IMR-90 (cell line): Measurements from ENCODE around the gene VPS33B. TPM values are rescaled to one million over a fixed set of nuclear protein-coding genes. Genes with fewer than 3 reads are reported as not detected.

Experiments
- ATAC-seq: fragments of 200-7000 bp; cut with Tn5 transposase; 2 replicates; pipeline ENCODE4 v1.9.1; 2020; ENCODE audit warnings: low read depth, mild to moderate bottlenecking, moderate library complexity
- BruUV-seq: library from RNA; stranded (reverse); fragments of 400-500 nt; replicated peaks from 2 replicates; lab custom pipeline; 2021; lab: Mats Ljungman, UMichigan
- CTCF ChIA-PET: fragments of 300-600 bp; formaldehyde crosslinking; extraction: SDS; loops from one replicate; lab custom pipeline; 2021; ENCODE audit warnings: antibody characterized with exemption; lab: Yijun Ruan, JAX
- POLR2A ChIA-PET: fragments of 300-600 bp; sonication (Branson Sonifier 250); formaldehyde crosslinking; loops from one replicate; lab custom pipeline; 2022; ENCODE audit warnings: antibody characterized with exemption; ENCODE audit not compliant: unreplicated experiment; lab: Charles Lee
- DNase-seq: peaks from one replicate; pipeline ENCODE4 v3.0.0; 2013
- H2AFZ ChIP-seq: replicated peaks from 2 replicates; pipeline ENCODE3; 2013; ENCODE audit warnings: low read length, mild to moderate bottlenecking; ENCODE audit not compliant: poor library complexity
- H2AK5ac ChIP-seq: 2 replicates; pipeline ENCODE4 v1.6.1; 2013; ENCODE audit warnings: low read depth, low read length, inconsistent platforms
- H2AK9ac ChIP-seq: replicated peaks from 2 replicates; pipeline ENCODE3; 2013; ENCODE audit warnings: mild to moderate bottlenecking, low read depth, low read length, moderate library complexity; ENCODE audit not compliant: poor library complexity
- H2BK120ac ChIP-seq: 2 replicates; pipeline ENCODE4 v1.6.1; 2013; ENCODE audit warnings: low read depth, low read length, inconsistent platforms
- H2BK15ac ChIP-seq: 3 replicates; pipeline ENCODE4 v1.6.1; 2013; ENCODE audit warnings: low read depth, low read length, inconsistent platforms
- H2BK20ac ChIP-seq: 2 replicates; pipeline ENCODE4 v1.6.1; 2013; ENCODE audit warnings: low read depth, mild to moderate bottlenecking, inconsistent platforms, low read length, moderate library complexity
- H2BK5ac ChIP-seq: 2 replicates; pipeline ENCODE4 v1.6.1; 2013; ENCODE audit warnings: mild to moderate bottlenecking, low read depth, low read length, inconsistent platforms; ENCODE audit not compliant: poor library complexity, severe bottlenecking
- H3K14ac ChIP-seq: replicated peaks from 2 replicates; pipeline ENCODE4 v1.6.1; 2013; ENCODE audit warnings: low read depth, low read length, inconsistent platforms
- H3K18ac ChIP-seq: 2 replicates; pipeline ENCODE4 v1.6.1; 2013; ENCODE audit warnings: low read depth, low read length, control low read depth
- H3K23ac ChIP-seq: 2 replicates; pipeline ENCODE4 v1.6.1; 2013; ENCODE audit warnings: low read depth, low read length, inconsistent platforms
- H3K27ac ChIP-seq: 2 replicates; pipeline ENCODE4 v1.5.1; 2013; ENCODE audit warnings: mild to moderate bottlenecking, control low read depth, low read length; ENCODE audit not compliant: insufficient read depth
- H3K27me3 ChIP-seq: 2 replicates; pipeline ENCODE4 v1.6.1; 2013; ENCODE audit warnings: low read length; ENCODE audit not compliant: control insufficient read depth, insufficient read depth
- H3K36me3 ChIP-seq: 2 replicates; pipeline ENCODE4 v1.6.1; 2013; ENCODE audit warnings: low read length, mixed read lengths; ENCODE audit not compliant: control insufficient read depth, insufficient read depth
- H3K4ac ChIP-seq: 2 replicates; pipeline ENCODE4 v1.6.1; 2013; ENCODE audit warnings: low read depth, low read length, inconsistent platforms
- H3K4me1 ChIP-seq: 2 replicates; pipeline ENCODE4 v1.6.1; 2013; ENCODE audit warnings: low read length, mixed read lengths; ENCODE audit not compliant: control insufficient read depth, insufficient read depth
- H3K4me2 ChIP-seq: 2 replicates; pipeline ENCODE4 v1.6.1; 2013; ENCODE audit warnings: low read depth, mild to moderate bottlenecking, control low read depth, low read length, moderate library complexity
- H3K4me3 ChIP-seq: 2 replicates; pipeline ENCODE4 v1.5.1; 2013; ENCODE audit warnings: low read depth, mild to moderate bottlenecking, control low read depth, low read length, moderate library complexity; ENCODE audit not compliant: insufficient read depth
- H3K56ac ChIP-seq: 2 replicates; pipeline ENCODE4 v1.6.1; 2013; ENCODE audit warnings: low read length, inconsistent platforms; ENCODE audit not compliant: insufficient read depth; ENCODE audit errors: extremely low read depth
- H3K79me1 ChIP-seq, 2 experiments: 2 replicates each; pipeline ENCODE4 v1.6.1; 2013; ENCODE audit warnings: low read length in 2 of 2, inconsistent platforms in 1 of 2, low read depth in 1 of 2
- H3K9ac ChIP-seq: 2 replicates; pipeline ENCODE4 v1.6.1; 2013; ENCODE audit warnings: low read depth, low read length, control low read depth
- H3K9me1 ChIP-seq: 2 replicates; pipeline ENCODE4 v1.6.1; 2013; ENCODE audit warnings: low read length, inconsistent platforms; ENCODE audit not compliant: insufficient read depth
- H3K9me3 ChIP-seq: 2 replicates; pipeline ENCODE4 v1.6.1; 2013; ENCODE audit warnings: low read length; ENCODE audit not compliant: control insufficient read depth, insufficient read depth
- H4K20me1 ChIP-seq: 2 replicates; pipeline ENCODE4 v1.6.1; 2013; ENCODE audit warnings: low read length, inconsistent platforms; ENCODE audit not compliant: insufficient read depth
- H4K5ac ChIP-seq: 2 replicates; pipeline ENCODE4 v1.6.1; 2013; ENCODE audit warnings: mild to moderate bottlenecking, low read depth, low read length, control low read depth
- H4K8ac ChIP-seq, 2 experiments: 2 replicates each; pipeline ENCODE4 v1.6.1; 2013; ENCODE audit warnings: low read depth in 2 of 2, low read length in 2 of 2, control low read depth in 1 of 2, inconsistent platforms in 1 of 2
- H4K91ac ChIP-seq: 2 replicates; pipeline ENCODE4 v1.6.1; 2013; ENCODE audit warnings: low read depth, low read length, inconsistent platforms; ENCODE audit not compliant: insufficient read depth
- CEBPB ChIP-seq: IDR thresholded peaks from 2 replicates; pipeline ENCODE4 v1.6.1; 2012; ENCODE audit warnings: low read depth, low read length, improper control_type of control experiment
- CHD1 ChIP-seq: IDR thresholded peaks from 2 replicates; pipeline ENCODE4 v1.6.1; 2012; ENCODE audit warnings: low read depth, low read length, improper control_type of control experiment
- CTCF ChIP-seq: conservative IDR thresholded peaks from 2 replicates; pipeline ENCODE4 v1.5.1; 2012; ENCODE audit warnings: mild to moderate bottlenecking, low read depth, low read length, improper control_type of control experiment
- ELK1 ChIP-seq: fragments of 150-350 bp; IDR thresholded peaks from 2 replicates; pipeline ENCODE4 v1.6.1; 2016; ENCODE audit warnings: low read depth, mild to moderate bottlenecking, low read length, moderate library complexity, borderline replicate concordance
- FOS ChIP-seq: fragments of 150-350 bp; IDR thresholded peaks from 2 replicates; pipeline ENCODE4 v1.6.1; 2016; ENCODE audit warnings: low read depth, low read length
- MAFK ChIP-seq: IDR thresholded peaks from 2 replicates; pipeline ENCODE4 v1.6.1; 2012; ENCODE audit warnings: low read depth, low read length, improper control_type of control experiment
- MAZ ChIP-seq: IDR thresholded peaks from 2 replicates; pipeline ENCODE4 v1.6.1; 2012; ENCODE audit warnings: low read depth, mild to moderate bottlenecking, low read length, improper control_type of control experiment, moderate library complexity, borderline replicate concordance
- NFE2L2 ChIP-seq: fragments of 150-350 bp; IDR thresholded peaks from 2 replicates; pipeline ENCODE4 v1.6.1; 2016; ENCODE audit warnings: low read depth, mild to moderate bottlenecking, low read length
- POLR2A ChIP-seq: IDR thresholded peaks from 2 replicates; pipeline ENCODE4 v1.6.1; 2012; ENCODE audit warnings: mild to moderate bottlenecking, low read depth, low read length
- RAD21 ChIP-seq: IDR thresholded peaks from 2 replicates; pipeline ENCODE4 v1.6.1; 2012; ENCODE audit warnings: low read length, improper control_type of control experiment
- RCOR1 ChIP-seq: IDR thresholded peaks from 2 replicates; pipeline ENCODE4 v1.6.1; 2012; ENCODE audit warnings: mild to moderate bottlenecking, low read length, improper control_type of control experiment; ENCODE audit not compliant: insufficient replicate concordance
- RFX5 ChIP-seq: IDR thresholded peaks from 2 replicates; pipeline ENCODE4 v1.8.0; 2012; ENCODE audit warnings: low read depth, mild to moderate bottlenecking, low read length, moderate library complexity
- USF2 ChIP-seq: fragments of 150-350 bp; IDR thresholded peaks from 2 replicates; pipeline ENCODE4 v1.6.1; 2017; ENCODE audit warnings: mild to moderate bottlenecking, antibody characterized with exemption, low read length, low read depth
- WGBS, 2 experiments: methylation state at CpG; one replicate each; pipeline versions ENCODE4 v1.1.5 to v1.1.7; 2013; ENCODE audit warnings: missing lambda C conversion rate in 2 of 2; ENCODE audit not compliant: insufficient read length in 1 of 2; ENCODE audit errors: extremely low coverage in 2 of 2; 5-methylcytosine and 5-hydroxymethylcytosine counted together
- dilution Hi-C: fragments of 300-500 bp; cut with HindIII; formaldehyde crosslinking; loops from one replicate; pipeline ENCODE4 v1.14.3; 2018; ENCODE audit warnings: low sequenced_read_pairs; ENCODE audit not compliant: unreplicated experiment
- in situ Hi-C: fragments of 300-500 bp; cut with MboI; formaldehyde crosslinking; loops from 3 replicates; pipeline ENCODE4 v1.14.3; 2019; ENCODE audit warnings: low sequenced_read_pairs, inconsistent platforms, mixed read lengths
- intact Hi-C: fragments of 100-400 bp; cut with micrococcal nuclease; formaldehyde crosslinking; loops from 2 replicates; pipeline ENCODE4 v1.10.0; 2022
- polyA plus RNA-seq, 3 experiments: library from polyadenylated mRNA; depleted of rRNA; stranded (reverse); fragments of >200 nt; gene quantifications; 2 replicates each; pipeline ENCODE4 v1.2.3, GENCODE V29; 2012; ENCODE audit warnings: low replicate concordance in 1 of 3
- total RNA-seq: library from RNA; depleted of rRNA; stranded (reverse); fragments of >200 nt; gene quantifications from 2 replicates; pipeline ENCODE4 v1.2.3, GENCODE V29; 2012

Gene VPS33B
- total and polyA plus RNA-seq, 2 of the 4 experiments (the other 2 are of a cell fraction), result 9.0 to 11.3 TPM

- H3K9me1 ChIP-seq, result no peaks in the 10 kb centered on the region
- H3K4me3 ChIP-seq, result peak overlapping the region; percentile 64
- H3K9ac ChIP-seq, result peak overlapping the region; percentile 69
- H2BK120ac ChIP-seq, result no peak overlapping the region
- H3K79me1 ChIP-seq, result peaks cover 6 to 27% of the 10 kb centered on the region in 2 experiments; a peak in 3 of 4 replicates
- H3K14ac ChIP-seq, result peak overlapping the region; percentile 48; the same call in 1 of the 2 replicates
- no peak overlapping the region for H2BK5ac ChIP-seq
- no peak overlapping the region for H3K56ac ChIP-seq
- dilution Hi-C loops (no loop called here), intact Hi-C loops (loop anchor here (2.0 kb wide), 2 partner anchors 38 to 268 kb away; partner anchors contain the start of gene PRC1), in situ Hi-C loops (loop anchor here (10.0 kb wide), 1 partner anchor 318 kb away; no protein-coding TSS in a partner anchor)
- no peak overlapping the region for H3K18ac ChIP-seq
- ChIA-PET POLR2A (interaction anchor here (0.6 kb wide), 1 partner anchor 24 kb away, joined by 4 read pairs; no protein-coding TSS in a partner anchor), CTCF (interaction anchor here (0.6 to 2.6 kb wide), 15 partner anchors 9 to 665 kb away, joined by 3 to 10 read pairs (median 5); partner anchors contain the start of gene UNC45A)
- H4K5ac ChIP-seq, result 0 out of 2 replicates have a peak overlapping the region, but pooled peaks have one; percentile 39
- peak overlapping the region; percentile 83 for H2AK9ac ChIP-seq
- WGBS, 2 experiments, result 20% methylated on average over 26 of the region's 63 CpGs; no CpG with 5 or more reads in 1 of the 2 experiments
- no peaks in the 10 kb centered on the region; the same call in 1 of the 2 replicates for H4K20me1 ChIP-seq
- H3K4me1 ChIP-seq, result peaks cover 6% of the 10 kb centered on the region
- H3K23ac ChIP-seq, result no peak overlapping the region
- no peak overlapping the region for H2BK15ac ChIP-seq
- peak overlapping the region; percentile 4 for H3K4ac ChIP-seq
- H2AFZ ChIP-seq, result peak overlapping the region; percentile 90
- peak overlapping the region; percentile 79 for H3K4me2 ChIP-seq
- no TSS peak for BruUV-seq
- DNase-seq (peak; percentile 39), ATAC-seq (peak; percentile 27)
- H3K27ac ChIP-seq, result peak overlapping the region; percentile 13; the same call in 1 of the 2 replicates
- 0 out of 2 replicates have a peak overlapping the region, but pooled peaks have one; percentile 19 for H2AK5ac ChIP-seq
- H3K9me3 ChIP-seq, result no peaks in the 10 kb centered on the region
- peak overlapping the region; percentile 60 to 68 for H4K8ac ChIP-seq
- H4K91ac ChIP-seq, result no peak overlapping the region; the same call in 1 of the 2 replicates
- H3K27me3 ChIP-seq, result no peaks in the 10 kb centered on the region
- peak; percentile 15; the same call in 1 of the 2 replicates for TF ChIP-seq MAZ
- TF ChIP-seq CTCF, result no peak
- no peak for TF ChIP-seq RCOR1
- no peak for TF ChIP-seq POLR2A
- no peak for TF ChIP-seq FOS
- TF ChIP-seq MAFK, result no peak
- TF ChIP-seq ELK1, result no peak
- TF ChIP-seq CHD1, result no peak
- 0 out of 2 replicates have a peak, but pooled peaks have one; percentile 50 for TF ChIP-seq CEBPB
- no peak for TF ChIP-seq NFE2L2
- no peak for TF ChIP-seq RFX5
- TF ChIP-seq USF2, result no peak
- TF ChIP-seq RAD21, result no peak
- H2BK20ac ChIP-seq, result no peak overlapping the region
- peaks cover 35% of the 10 kb centered on the region for H3K36me3 ChIP-seq
These were observed 65.2 kb downstream of the VPS33B start for GRCh38 chr15:90957031-90957790.
